ENCODE results near the gene TMEM255B. TPM values are rescaled to one million over a fixed set of nuclear protein-coding genes. Genes with fewer than 3 reads are reported as not detected.

Gene TMEM255B
- total and polyA plus RNA-seq, 2 of the 4 experiments (the other 2 are of a cell fraction) = 0.36 to 0.94 TPM

DNA sequence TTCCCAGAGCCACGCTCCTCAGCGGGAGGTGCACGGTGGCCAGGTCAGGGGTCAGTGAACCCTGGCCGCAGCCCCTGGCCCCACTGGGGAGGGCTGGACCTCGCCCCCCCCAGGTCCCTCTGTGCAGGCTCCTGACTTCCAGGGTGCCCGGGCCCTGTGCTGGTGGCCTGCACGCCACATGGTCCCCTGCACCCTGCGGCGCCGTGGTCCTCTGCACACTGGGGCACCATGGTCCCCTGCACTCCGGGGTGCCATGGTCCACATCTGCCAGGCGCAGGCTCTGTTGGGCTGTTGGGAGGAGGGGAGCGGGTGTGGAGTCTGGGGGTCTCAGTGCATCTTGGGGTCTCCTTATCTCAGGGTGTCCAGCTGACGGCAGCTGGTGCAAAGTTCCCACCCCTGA lies 23.3 kb upstream of the TMEM255B start:
- Histone ChIP-seq H2BK20ac (ENCODE audit: low read depth, low read length) (no peak overlapping the region), H3K27me3 (ENCODE audit: control insufficient read depth, insufficient read depth, low read length) (peaks cover 39% of the 10 kb centered on the region), H2BK15ac (ENCODE audit: low read depth, low read length) (no peak overlapping the region), H3K18ac (ENCODE audit: low read depth, low read length) (no peak overlapping the region), H3K4me1 (ENCODE audit: control insufficient read depth, insufficient read depth, low read length) (no peaks in the 10 kb centered on the region), H4K5ac (ENCODE audit: low read depth, low read length) (no peak overlapping the region), H3K27ac (ENCODE audit: insufficient read depth, low read length) (no peak overlapping the region), H2AFZ (replicated peaks; ENCODE audit: low read length, poor library complexity) (no peak overlapping the region), H3K9ac (ENCODE audit: low read depth, low read length) (no peak overlapping the region), H2AK9ac (replicated peaks; ENCODE audit: low read depth, low read length, poor library complexity) (no peak overlapping the region), H2BK120ac (ENCODE audit: low read depth, low read length) (no peak overlapping the region), H4K91ac (ENCODE audit: insufficient read depth, low read depth, low read length) (no peak overlapping the region), H3K4ac (ENCODE audit: low read depth, low read length) (no peak overlapping the region), H3K9me3 (ENCODE audit: control insufficient read depth, insufficient read depth, low read length) (no peaks in the 10 kb centered on the region), H2BK5ac (ENCODE audit: low read depth, low read length, poor library complexity, severe bottlenecking) (no peak overlapping the region), H2AK5ac (ENCODE audit: low read depth, low read length) (no peak overlapping the region), H3K4me2 (ENCODE audit: low read depth, low read length) (no peak overlapping the region), H3K23ac (ENCODE audit: low read depth, low read length) (no peak overlapping the region), H3K14ac (replicated peaks; ENCODE audit: low read depth, low read length) (no peak overlapping the region), H4K20me1 (ENCODE audit: insufficient read depth, low read length) (0 out of 2 replicates have a peak, but pooled peaks cover 4% of the 10 kb centered on the region), H3K9me1 (ENCODE audit: insufficient read depth, low read length) (peaks cover 6% of the 10 kb centered on the region; the same call in 1 of the 2 replicates), H3K4me3 (ENCODE audit: insufficient read depth, low read depth, low read length) (no peak overlapping the region), H3K79me1 (ENCODE audit: low read depth in 1 of 2, low read length in 2 of 2) (no peaks in the 10 kb centered on the region), H3K36me3 (ENCODE audit: control insufficient read depth, insufficient read depth, low read length) (no peaks in the 10 kb centered on the region), H4K8ac (ENCODE audit: low read depth in 2 of 2, low read length in 2 of 2) (no peak overlapping the region), H3K56ac (ENCODE audit: extremely low read depth, insufficient read depth, low read length) (no peak overlapping the region)
- in situ Hi-C loops (cut with MboI; ENCODE audit: low sequenced_read_pairs) (no loop called here), dilution Hi-C loops (cut with HindIII; ENCODE audit: low sequenced_read_pairs, unreplicated experiment) (no loop called here), intact Hi-C loops (cut with micrococcal nuclease) (no loop called here)
- ATAC-seq (ENCODE audit: low read depth) (no peak), DNase-seq (no peak)
- POLR2A ChIA-PET (ENCODE audit: unreplicated experiment) = no interaction called here
- TF ChIP-seq, protein P1, sequence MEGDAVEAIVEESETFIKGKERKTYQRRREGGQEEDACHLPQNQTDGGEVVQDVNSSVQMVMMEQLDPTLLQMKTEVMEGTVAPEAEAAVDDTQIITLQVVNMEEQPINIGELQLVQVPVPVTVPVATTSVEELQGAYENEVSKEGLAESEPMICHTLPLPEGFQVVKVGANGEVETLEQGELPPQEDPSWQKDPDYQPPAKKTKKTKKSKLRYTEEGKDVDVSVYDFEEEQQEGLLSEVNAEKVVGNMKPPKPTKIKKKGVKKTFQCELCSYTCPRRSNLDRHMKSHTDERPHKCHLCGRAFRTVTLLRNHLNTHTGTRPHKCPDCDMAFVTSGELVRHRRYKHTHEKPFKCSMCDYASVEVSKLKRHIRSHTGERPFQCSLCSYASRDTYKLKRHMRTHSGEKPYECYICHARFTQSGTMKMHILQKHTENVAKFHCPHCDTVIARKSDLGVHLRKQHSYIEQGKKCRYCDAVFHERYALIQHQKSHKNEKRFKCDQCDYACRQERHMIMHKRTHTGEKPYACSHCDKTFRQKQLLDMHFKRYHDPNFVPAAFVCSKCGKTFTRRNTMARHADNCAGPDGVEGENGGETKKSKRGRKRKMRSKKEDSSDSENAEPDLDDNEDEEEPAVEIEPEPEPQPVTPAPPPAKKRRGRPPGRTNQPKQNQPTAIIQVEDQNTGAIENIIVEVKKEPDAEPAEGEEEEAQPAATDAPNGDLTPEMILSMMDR (conservative IDR thresholded peaks at IDR 0.05; ENCODE audit: low read depth, low read length) = no peak
- TF ChIP-seq NFE2L2 (IDR thresholded peaks at IDR 0.05; ENCODE audit: low read depth, low read length) (no peak), BHLHE40 (IDR thresholded peaks at IDR 0.05; ENCODE audit: low read depth, low read length) (no peak)
- BruUV-seq (replicated peaks) = no TSS peak
- 66% methylated on average over 3 of the region's 14 CpGs; no CpG with 5 or more reads in 1 of the 2 experiments for WGBS, 2 experiments (ENCODE audit: extremely low coverage in 2 of 2, insufficient read length in 1 of 2)
- CTCF ChIA-PET = no interaction called here

All from IMR-90 (cell line).